Loucy (cell line): ENCODE measurements around the gene EPN2.

Experiments used
- H2AFZ ChIP-seq: fragments of 200-600 bp; sonication (generic); 2 replicates; pipeline ENCODE4 v1.6.0; 2016; ENCODE audit warnings: antibody characterized with exemption, mild to moderate bottlenecking, low read length, moderate library complexity
- H3F3A ChIP-seq: fragments of 200-600 bp; 2 replicates; pipeline ENCODE4 v1.6.0; 2016; ENCODE audit warnings: antibody characterized with exemption, low read depth, mild to moderate bottlenecking
- H3K27me3 ChIP-seq: fragments of 200-600 bp; sonication (generic); 2 replicates; pipeline ENCODE4 v1.6.1; 2014; ENCODE audit warnings: low read length, mild to moderate bottlenecking; ENCODE audit not compliant: insufficient read depth, poor library complexity, severe bottlenecking
- H3K36me3 ChIP-seq: fragments of 200-600 bp; sonication (generic); 2 replicates; pipeline ENCODE4 v1.6.1; 2016; ENCODE audit warnings: low read length; ENCODE audit not compliant: insufficient read depth
- H3K4me1 ChIP-seq: fragments of 200-600 bp; sonication (generic); 2 replicates; pipeline ENCODE4 v1.5.1; 2014; ENCODE audit warnings: low read length, mild to moderate bottlenecking; ENCODE audit not compliant: insufficient read depth, poor library complexity, severe bottlenecking
- H3K4me2 ChIP-seq: fragments of 200-600 bp; sonication (generic); 2 replicates; pipeline ENCODE4 v1.6.0; 2014; ENCODE audit warnings: antibody characterized with exemption, low read length, low read depth, mild to moderate bottlenecking; ENCODE audit not compliant: poor library complexity, severe bottlenecking
- H3K4me3 ChIP-seq: fragments of 200-600 bp; sonication (generic); 2 replicates; pipeline ENCODE4 v1.5.1; 2014; ENCODE audit warnings: low read length, mild to moderate bottlenecking, mixed read lengths; ENCODE audit not compliant: poor library complexity, severe bottlenecking
- H3K79me2 ChIP-seq: fragments of 200-600 bp; sonication (generic); 2 replicates; pipeline ENCODE4 v1.6.1; 2014; ENCODE audit warnings: low read length; ENCODE audit not compliant: insufficient read depth
- H3K9ac ChIP-seq: fragments of 200-600 bp; sonication (generic); 2 replicates; pipeline ENCODE4 v1.6.0; 2014; ENCODE audit warnings: mild to moderate bottlenecking, low read depth, low read length, moderate library complexity; ENCODE audit not compliant: poor library complexity, severe bottlenecking
- H3K9me2 ChIP-seq: fragments of 200-600 bp; sonication (generic); replicated peaks from 2 replicates; pipeline ENCODE4 v1.6.1; 2016; ENCODE audit warnings: low read depth, low read length, mixed read lengths
- H3K9me3 ChIP-seq: fragments of 200-600 bp; sonication (generic); 2 replicates; pipeline ENCODE4 v1.6.1; 2014; ENCODE audit warnings: mild to moderate bottlenecking, antibody characterized with exemption, low read length, low read depth; ENCODE audit not compliant: insufficient read depth
- H4K20me1 ChIP-seq: fragments of 200-600 bp; sonication (generic); 2 replicates; pipeline ENCODE4 v1.6.0; 2014; ENCODE audit warnings: antibody characterized with exemption, low read length, mild to moderate bottlenecking; ENCODE audit not compliant: insufficient read depth, poor library complexity, severe bottlenecking
- CTCF ChIP-seq: fragments of 200-600 bp; sonication (generic); conservative IDR thresholded peaks from 2 replicates; pipeline ENCODE4 v1.5.1; 2014; ENCODE audit warnings: mild to moderate bottlenecking, antibody characterized with exemption, low read length
- EZH2phosphoT487 ChIP-seq: fragments of 200-600 bp; IDR thresholded peaks from 2 replicates; pipeline ENCODE4 v1.6.1; 2018; ENCODE audit warnings: antibody characterized with exemption, mild to moderate bottlenecking, moderate library complexity, borderline replicate concordance

Gene EPN2

GRCh38 chr17:19291646-19292376, 54.6 kb downstream of the EPN2 start:
- Histone ChIP-seq H3K9me2 (no peaks in the 10 kb centered on the region), H4K20me1 (no peaks in the 10 kb centered on the region), H3K9ac (no peak overlapping the region), H3K36me3 (no peaks in the 10 kb centered on the region), H3K4me3 (no peak overlapping the region), H3F3A (no peaks in the 10 kb centered on the region), H2AFZ (no peak overlapping the region), H3K27me3 (no peaks in the 10 kb centered on the region), H3K79me2 (no peaks in the 10 kb centered on the region), H3K4me1 (peaks cover 4% of the 10 kb centered on the region), H3K9me3 (no peaks in the 10 kb centered on the region), H3K4me2 (no peak overlapping the region)
- TF ChIP-seq CTCF: no peak
- TF ChIP-seq EZH2phosphoT487: no peak

- H3K9me2 ChIP-seq: no peaks in the 10 kb centered on the region
Measured at GRCh38 chr17:19292377-19292711, 55.2 kb downstream of the EPN2 start.

GRCh38 chr17:19294443-19294842, 57.3 kb downstream of the EPN2 start:
- H3K9ac ChIP-seq: no peak overlapping the region
- H3K4me2 ChIP-seq: no peak overlapping the region
- no peaks in the 10 kb centered on the region for H3K9me2 ChIP-seq
- H3K27me3 ChIP-seq: peaks cover 3% of the 10 kb centered on the region
- no peaks in the 10 kb centered on the region for H3K9me3 ChIP-seq
- H2AFZ ChIP-seq: no peak overlapping the region
- H3F3A ChIP-seq: no peaks in the 10 kb centered on the region
- peaks cover 4% of the 10 kb centered on the region for H3K4me1 ChIP-seq
- TF ChIP-seq CTCF (no peak), EZH2phosphoT487 (no peak)
- no peaks in the 10 kb centered on the region for H4K20me1 ChIP-seq
- no peak overlapping the region for H3K4me3 ChIP-seq
- H3K36me3 ChIP-seq: no peaks in the 10 kb centered on the region
- H3K79me2 ChIP-seq: no peaks in the 10 kb centered on the region

More at GRCh38 chr17:19292377-19292711, 55.2 kb downstream of the EPN2 start:
- Histone ChIP-seq H4K20me1 (no peaks in the 10 kb centered on the region), H3K36me3 (no peaks in the 10 kb centered on the region), H3F3A (no peaks in the 10 kb centered on the region), H3K4me3 (no peak overlapping the region), H3K27me3 (no peaks in the 10 kb centered on the region), H3K9ac (no peak overlapping the region), H3K9me3 (no peaks in the 10 kb centered on the region), H2AFZ (no peak overlapping the region), H3K4me2 (no peak overlapping the region), H3K79me2 (no peaks in the 10 kb centered on the region), H3K4me1 (peaks cover 4% of the 10 kb centered on the region)
- TF ChIP-seq CTCF (no peak), EZH2phosphoT487 (no peak)
